HepG2 (cell line): Measurements from ENCODE around the gene CPAMD8. TPM values are rescaled to one million over a fixed set of nuclear protein-coding genes. Genes with fewer than 3 reads are reported as not detected.
"Not testable (repeated sequence)": the region's sequence is repeated elsewhere in the genome, so short reads cannot be mapped to it uniquely, and the experiment has no call there.

ENCODE experiments used
- ATAC-seq: fragments of 200-7000 bp; cut with Tn5 transposase; 3 replicates; pipeline ENCODE4 v1.9.1; 2020; ENCODE audit warnings: mild to moderate bottlenecking, moderate library complexity
- BruUV-seq: library from RNA; stranded (reverse); fragments of 400-500 nt; replicated peaks from 2 replicates; lab custom pipeline; 2021; lab: Mats Ljungman, UMichigan
- CTCF ChIA-PET: fragments of 300-600 bp; formaldehyde crosslinking; extraction: SDS; loops from one replicate; lab custom pipeline; 2021; ENCODE audit warnings: low total read pairs, inconsistent platforms, low intra/inter-chr PET ratio; lab: Yijun Ruan, JAX
- POLR2A ChIA-PET: fragments of 350-600 bp; sonication (Branson Sonifier 250); formaldehyde crosslinking; loops from one replicate; lab custom pipeline; 2020; ENCODE audit warnings: antibody characterized with exemption, inconsistent platforms; lab: Yijun Ruan, JAX
- DNase-seq: peaks from one replicate; pipeline ENCODE4 v3.0.0-alpha.2; 2015; ENCODE audit warnings: low spot score
- FAIRE-seq: peaks from 3 replicates; lab custom pipeline; 2011; peaks lifted over from hg19 to GRCh38; lab: Jason Lieb, UNC
- H2AFZ ChIP-seq: one replicate; pipeline ENCODE4 v1.6.1; 2011; ENCODE audit warnings: low read length, inconsistent platforms
- H3K27ac ChIP-seq: fragments of 300-600 bp; 3 replicates; pipeline ENCODE4 v1.8.0; 2011; ENCODE audit warnings: mixed run types, mild to moderate bottlenecking, mixed read lengths, low read length, inconsistent platforms; ENCODE audit not compliant: insufficient read depth; ENCODE audit errors: extremely low read length
- H3K27me3 ChIP-seq, 2 experiments: fragments of 200-600 bp in 1 of 2; 2 replicates in 1 of 2; 3 replicates in 1 of 2; pipeline versions ENCODE4 v1.6.0 to v1.8.0; 2011; ENCODE audit warnings: low read length in 2 of 2, mild to moderate bottlenecking in 2 of 2, moderate library complexity in 2 of 2, inconsistent platforms in 1 of 2; ENCODE audit not compliant: insufficient read depth in 2 of 2, control insufficient read depth in 1 of 2
- H3K36me3 ChIP-seq, 2 experiments: fragments of 200-600 bp in 1 of 2; replicated peaks in 1 of 2; 2 replicates in 1 of 2; 3 replicates in 1 of 2; pipeline versions ENCODE4 v1.5.1 to v1.8.0; 2011; ENCODE audit warnings: low read length in 2 of 2, inconsistent platforms in 1 of 2; ENCODE audit not compliant: insufficient read depth in 2 of 2, control insufficient read depth in 1 of 2
- H3K4me1 ChIP-seq: 2 replicates; pipeline ENCODE4 v1.5.1; 2012; ENCODE audit warnings: low read length, inconsistent platforms; ENCODE audit not compliant: insufficient read depth
- H3K4me2 ChIP-seq: 2 replicates; pipeline ENCODE4 v1.6.0; 2011; ENCODE audit warnings: low read depth, low read length, inconsistent platforms
- H3K4me3 ChIP-seq, 3 experiments: fragments of 200-600 bp in 1 of 3; sonication (generic), shearing (Covaris generic) in 1 of 3; replicated peaks in 1 of 3; 2 replicates each; pipeline ENCODE4 v1.5.1; 2011 to 2016; ENCODE audit warnings: low read length in 3 of 3, inconsistent platforms in 2 of 3, low read depth in 2 of 3, mild to moderate bottlenecking in 2 of 3, control low read depth in 1 of 3, mixed read lengths in 1 of 3; ENCODE audit not compliant: insufficient read depth in 1 of 3
- H3K79me2 ChIP-seq: one replicate; pipeline ENCODE4 v1.6.1; 2011; ENCODE audit warnings: low read length, inconsistent platforms; ENCODE audit not compliant: insufficient read depth
- H3K9ac ChIP-seq: 2 replicates; pipeline ENCODE4 v1.6.0; 2011; ENCODE audit warnings: mild to moderate bottlenecking, low read depth, low read length, inconsistent platforms; ENCODE audit not compliant: insufficient read depth
- H3K9me3 ChIP-seq: 2 replicates; pipeline ENCODE4 v1.5.1; 2012; ENCODE audit warnings: mild to moderate bottlenecking, low read length
- H4K20me1 ChIP-seq: 2 replicates; pipeline ENCODE4 v1.6.0; 2011; ENCODE audit warnings: inconsistent platforms, mild to moderate bottlenecking, low read length, moderate library complexity; ENCODE audit not compliant: insufficient read depth
- DNMT1 ChIP-seq: sonication (generic); formaldehyde crosslinking; IDR thresholded peaks from 2 replicates; pipeline ENCODE4 v1.5.1; 2020; ENCODE audit warnings: mild to moderate bottlenecking, missing genetic modification reagents
- ZNF432 ChIP-seq: sonication (generic); formaldehyde crosslinking; IDR thresholded peaks from 2 replicates; pipeline ENCODE4 v1.5.0; 2020; ENCODE audit warnings: missing genetic modification reagents, mild to moderate bottlenecking, borderline replicate concordance
- ZSCAN30 ChIP-seq: sonication (generic); formaldehyde crosslinking; IDR thresholded peaks from 2 replicates; pipeline ENCODE4 v1.5.0; 2020; ENCODE audit warnings: mild to moderate bottlenecking, missing genetic modification reagents
- WGBS: methylation state at CpG from one replicate; pipeline ENCODE4 v1.1.6; 2017; ENCODE audit warnings: low lambda C conversion rate; 5-methylcytosine and 5-hydroxymethylcytosine counted together
- in situ Hi-C: cut with HindIII; loops from 2 replicates; pipeline ENCODE4 v1.10.0; 2017; ENCODE audit warnings: low pct_unique_long_range_greater_than_20kb; ENCODE audit not compliant: extremely low pct_ligation_motif_present
- intact Hi-C: fragments of 100-400 bp; cut with micrococcal nuclease; formaldehyde crosslinking; loops from one replicate; pipeline ENCODE4 v1.10.0; 2022; ENCODE audit not compliant: unreplicated experiment
- polyA plus RNA-seq, 8 experiments: library from polyadenylated mRNA; depleted of rRNA in 3 of 8; stranded (reverse) in 7 of 8; unstranded in 1 of 8; fragments of >200 nt; fragmentation: Illumina TruSeq in 4 of 8; extraction: Trizol in 4 of 8; gene quantifications; 2 replicates each; pipeline versions ENCODE4 v1.2.1 to v1.2.3, GENCODE V29; 2011 to 2016; ENCODE audit warnings: low read depth in 4 of 8, missing spikeins in 1 of 8, mixed read lengths in 1 of 8; ENCODE audit not compliant: insufficient read depth in 1 of 8
- total RNA-seq, 5 experiments: library from RNA; depleted of rRNA; stranded (reverse); fragments of >200 nt; fragmentation: Illumina TruSeq; extraction: Trizol; gene quantifications; 2 replicates each; pipeline ENCODE4 v1.2.3, GENCODE V29; 2016; ENCODE audit warnings: low read depth in 1 of 5

The CPAMD8 gene
- total and polyA plus RNA-seq, 2 of the 13 experiments (the other 11 are each of a cell fraction or from before 2014, with no cell fraction given), result 0.29 to 0.34 TPM

- DNase-seq (no peak), ATAC-seq (no peak), FAIRE-seq (no peak)
- CTCF ChIA-PET, result no interaction called here
- H3K4me1 ChIP-seq, result no peaks in the 10 kb centered on the region
- H3K27me3 ChIP-seq, result peaks cover 0 to 2% of the 10 kb centered on the region in 2 experiments; a peak in 2 of 5 replicates
- no peak overlapping the region for H2AFZ ChIP-seq
- POLR2A ChIA-PET, result no interaction called here
- TF ChIP-seq ZNF432 (CRISPR knock-in tag) (no peak), DNMT1 (CRISPR knock-in tag) (no peak), ZSCAN30 (CRISPR knock-in tag) (no peak)
- H3K27ac ChIP-seq, result no peak overlapping the region
- H3K79me2 ChIP-seq, result no peaks in the 10 kb centered on the region
- H4K20me1 ChIP-seq, result no peaks in the 10 kb centered on the region
- H3K4me3 ChIP-seq, result no peak overlapping the region
- WGBS, result 27% methylated on average over 13 of the region's 13 CpGs
- H3K36me3 ChIP-seq, result no peaks in the 10 kb centered on the region
- H3K9ac ChIP-seq, result no peak overlapping the region
- intact Hi-C loops (loop anchor here (5.0 kb wide), 1 partner anchor 213 kb away; no protein-coding TSS in a partner anchor), in situ Hi-C loops (no loop called here)
- no TSS peak for BruUV-seq
- no peaks in the 10 kb centered on the region for H3K9me3 ChIP-seq
- H3K4me2 ChIP-seq, result no peak overlapping the region
Measured at GRCh38 chr19:16943942-16944625, 82.5 kb downstream of the CPAMD8 start.

GRCh38 chr19:16943090-16943489, 83.5 kb downstream of the CPAMD8 start:
- in situ Hi-C loops, H3K4me2 ChIP-seq, H3K36me3 ChIP-seq, H3K4me1 ChIP-seq, CTCF ChIA-PET, FAIRE-seq, POLR2A ChIA-PET, DNase-seq, H3K9me3 ChIP-seq, BruUV-seq, H3K27me3 ChIP-seq, H3K79me2 ChIP-seq, H3K9ac ChIP-seq, H3K27ac ChIP-seq, H2AFZ ChIP-seq, H3K4me3 ChIP-seq, H4K20me1 ChIP-seq, ATAC-seq: not testable (repeated sequence)
- 32% methylated on average over 7 of the region's 7 CpGs for WGBS
- intact Hi-C loops, result loop anchor here (5.0 kb wide), 1 partner anchor 214 kb away; no protein-coding TSS in a partner anchor
